ENCODE results near the gene PDSS1. TPM values are rescaled to one million over a fixed set of nuclear protein-coding genes. Genes with fewer than 3 reads are reported as not detected.
"Not testable (repeated sequence)": the region's sequence is repeated elsewhere in the genome, so short reads cannot be mapped to it uniquely, and the experiment has no call there.

The PDSS1 gene
- total RNA-seq, 5 donors from 2014 or later (not counting 1 experiment from before 2014, with no cell fraction given) = 2.1 to 6.2 (median 2.9) TPM

- no peak overlapping the region for H3K27ac ChIP-seq (ENCODE audit: low read length)
- H3K27me3 Mint-ChIP-seq = peaks cover 4 to 11% of the 10 kb centered on the region in 2 donors
- H3K36me3 ChIP-seq (ENCODE audit: control insufficient read depth in 2 of 2, extremely low read depth in 1 of 2, insufficient read depth in 1 of 2, low read length in 1 of 2) = no peaks in the 10 kb centered on the region
- H3K4me1 ChIP-seq (ENCODE audit: control insufficient read depth in 1 of 2, extremely low read depth in 1 of 2, insufficient read depth in 2 of 2, low read length in 2 of 2) = no peaks in the 10 kb centered on the region
- DNase-seq = no peak
- ChIA-PET POLR2A (no interaction called here), CTCF (no interaction called here)
- H3K27me3 ChIP-seq (replicated peaks in 1 of 2; ENCODE audit: control insufficient read depth in 2 of 2, extremely low read depth in 1 of 2, insufficient read depth in 2 of 2, low read length in 1 of 2) = peaks cover 0 to 2% of the 10 kb centered on the region in 2 experiments
- no peak for ATAC-seq (replicated peaks in 1 of 4)
- H3K36me3 Mint-ChIP-seq = peaks cover 5% of the 10 kb centered on the region
- H3K27ac Mint-ChIP-seq = no peak overlapping the region
- peaks cover 3% of the 10 kb centered on the region for H3K9me3 ChIP-seq
- peaks cover 2 to 11% (median 10%) of the 10 kb centered on the region in 3 donors for H3K9me3 Mint-ChIP-seq
- WGBS (ENCODE audit: insufficient coverage) = no CpG with 5 or more reads among the region's 2 CpGs
- H3K4me3 Mint-ChIP-seq = no peak overlapping the region
- peaks cover 0 to 6% (median 0%) of the 10 kb centered on the region in 3 donors for H3K4me1 Mint-ChIP-seq
- H3K4me3 ChIP-seq (ENCODE audit: control insufficient read depth in 1 of 2, extremely low read depth in 1 of 2, low read length in 1 of 2) = no peak overlapping the region
Observed at GRCh38 chr10:26662864-26663263, 34.6 kb upstream of the PDSS1 start.

GRCh38 chr10:26665080-26666048 is 32.1 kb upstream of the PDSS1 start:
- ATAC-seq (replicated peaks in 1 of 4) (no peak), DNase-seq (no peak)
- Mint-ChIP-seq H3K4me3 (no peak overlapping the region), H3K4me1 (peaks cover 0 to 6% (median 0%) of the 10 kb centered on the region in 3 donors), H3K36me3 (peaks cover 5% of the 10 kb centered on the region), H3K27ac (no peak overlapping the region), H3K27me3 (peaks cover 4 to 9% of the 10 kb centered on the region in 2 donors), H3K9me3 (peaks cover 2 to 9% (median 9%) of the 10 kb centered on the region in 3 donors)
- POLR2A ChIA-PET = no interaction called here
- WGBS (ENCODE audit: insufficient coverage) = 85% methylated on average over 2 of the region's 7 CpGs
- Histone ChIP-seq H3K9me3 (peaks cover 3% of the 10 kb centered on the region), H3K4me1 (ENCODE audit: control insufficient read depth in 1 of 2, extremely low read depth in 1 of 2, insufficient read depth in 2 of 2, low read length in 2 of 2) (no peaks in the 10 kb centered on the region), H3K36me3 (ENCODE audit: control insufficient read depth in 2 of 2, extremely low read depth in 1 of 2, insufficient read depth in 1 of 2, low read length in 1 of 2) (no peaks in the 10 kb centered on the region), H3K27me3 (replicated peaks in 1 of 2; ENCODE audit: control insufficient read depth in 2 of 2, extremely low read depth in 1 of 2, insufficient read depth in 2 of 2, low read length in 1 of 2) (peaks cover 0 to 2% of the 10 kb centered on the region in 2 experiments), H3K4me3 (ENCODE audit: control insufficient read depth in 1 of 2, extremely low read depth in 1 of 2, low read length in 1 of 2) (no peak overlapping the region), H3K27ac (ENCODE audit: low read length) (no peak overlapping the region)
- CTCF ChIA-PET = no interaction called here

DNA sequence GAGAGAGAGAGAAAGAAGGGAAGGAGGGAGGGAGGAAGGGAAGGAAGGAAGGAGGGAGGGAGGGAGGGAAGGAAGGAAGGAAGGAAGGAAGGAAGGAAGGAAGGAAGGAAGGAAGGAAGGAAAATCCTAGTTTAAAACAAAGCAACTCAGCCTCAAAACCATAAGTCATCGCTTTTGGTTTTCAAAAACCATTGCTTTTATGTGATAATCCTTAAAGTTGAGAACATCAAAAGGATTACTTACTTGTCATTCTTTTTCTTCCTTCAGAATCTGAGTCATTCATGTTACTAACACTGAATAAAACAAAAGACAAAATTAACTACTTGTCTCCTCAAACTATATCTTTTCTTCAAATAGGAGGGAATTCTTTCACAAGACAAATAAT is 21.6 kb upstream of the PDSS1 start:
- H3K9me3 ChIP-seq = no peaks in the 10 kb centered on the region
- no peaks in the 10 kb centered on the region for H3K36me3 Mint-ChIP-seq
- ChIA-PET CTCF (no interaction called here), POLR2A (no interaction called here)
- no CpG with 5 or more reads among the region's 1 CpG for WGBS (ENCODE audit: insufficient coverage)
- no peaks in the 10 kb centered on the region for H3K36me3 ChIP-seq (ENCODE audit: control insufficient read depth in 2 of 2, extremely low read depth in 1 of 2, insufficient read depth in 1 of 2, low read length in 1 of 2)
- H3K4me1 ChIP-seq (ENCODE audit: control insufficient read depth in 1 of 2, extremely low read depth in 1 of 2, insufficient read depth in 2 of 2, low read length in 2 of 2) = no peaks in the 10 kb centered on the region
- H3K4me1 Mint-ChIP-seq = peaks cover 0 to 2% (median 0%) of the 10 kb centered on the region in 3 donors
- H3K27me3 Mint-ChIP-seq = peaks cover 0 to 2% of the 10 kb centered on the region in 2 donors
- H3K4me3 Mint-ChIP-seq = no peak overlapping the region
- DNase-seq (no peak), ATAC-seq (replicated peaks in 1 of 4) (no peak)
- peaks cover 0 to 3% of the 10 kb centered on the region in 2 experiments for H3K27me3 ChIP-seq (replicated peaks in 1 of 2; ENCODE audit: control insufficient read depth in 2 of 2, extremely low read depth in 1 of 2, insufficient read depth in 2 of 2, low read length in 1 of 2)
- no peak overlapping the region for H3K4me3 ChIP-seq (ENCODE audit: control insufficient read depth in 1 of 2, extremely low read depth in 1 of 2, low read length in 1 of 2)
- H3K27ac Mint-ChIP-seq = peak overlapping the region in 1 of 2 donors; percentile 22
- no peaks in the 10 kb centered on the region for H3K9me3 Mint-ChIP-seq
- no peak overlapping the region for H3K27ac ChIP-seq (ENCODE audit: low read length)

- Histone ChIP-seq H3K27me3 (replicated peaks in 1 of 2; ENCODE audit: control insufficient read depth in 2 of 2, extremely low read depth in 1 of 2, insufficient read depth in 2 of 2, low read length in 1 of 2) (peaks cover 0 to 3% of the 10 kb centered on the region in 2 experiments), H3K4me3 (ENCODE audit: control insufficient read depth in 1 of 2, extremely low read depth in 1 of 2, low read length in 1 of 2) (no peak overlapping the region), H3K9me3 (no peaks in the 10 kb centered on the region), H3K4me1 (ENCODE audit: control insufficient read depth in 1 of 2, extremely low read depth in 1 of 2, insufficient read depth in 2 of 2, low read length in 2 of 2) (peaks cover 0 to 16% of the 10 kb centered on the region in 2 experiments), H3K36me3 (ENCODE audit: control insufficient read depth in 2 of 2, extremely low read depth in 1 of 2, insufficient read depth in 1 of 2, low read length in 1 of 2) (no peaks in the 10 kb centered on the region), H3K27ac (ENCODE audit: low read length) (no peak overlapping the region)
- ChIA-PET POLR2A (interaction anchor here in 1 of 2 donors (0.6 kb wide), 1 partner anchor 32 kb away, joined by 10 read pairs; no protein-coding TSS in a partner anchor), CTCF (interaction anchor here in 1 of 2 donors (0.8 to 1.2 kb wide), 3 partner anchors 46 to 346 kb away, joined by 3 to 4 read pairs (median 4); no protein-coding TSS in a partner anchor)
- Mint-ChIP-seq H3K27me3 (peaks cover 0 to 2% of the 10 kb centered on the region in 2 donors), H3K4me3 (no peak overlapping the region), H3K4me1 (peaks cover 25 to 28% (median 26%) of the 10 kb centered on the region in 3 donors), H3K36me3 (no peaks in the 10 kb centered on the region), H3K27ac (no peak overlapping the region), H3K9me3 (no peaks in the 10 kb centered on the region)
- DNase-seq (no peak), ATAC-seq (replicated peaks in 1 of 4) (no peak)
Observed at GRCh38 chr10:26679588-26679987, 17.9 kb upstream of the PDSS1 start.

- DNase-seq (no peak), ATAC-seq (replicated peaks in 1 of 4) (no peak)
- peaks cover 33 to 36% (median 35%) of the 10 kb centered on the region in 3 donors for H3K4me1 Mint-ChIP-seq
- POLR2A ChIA-PET = no interaction called here
- Histone ChIP-seq H3K9me3 (no peaks in the 10 kb centered on the region), H3K4me3 (ENCODE audit: control insufficient read depth in 1 of 2, extremely low read depth in 1 of 2, low read length in 1 of 2) (no peak overlapping the region), H3K36me3 (ENCODE audit: control insufficient read depth in 2 of 2, extremely low read depth in 1 of 2, insufficient read depth in 1 of 2, low read length in 1 of 2) (no peaks in the 10 kb centered on the region), H3K4me1 (ENCODE audit: control insufficient read depth in 1 of 2, extremely low read depth in 1 of 2, insufficient read depth in 2 of 2, low read length in 2 of 2) (peaks cover 0 to 16% of the 10 kb centered on the region in 2 experiments), H3K27ac (ENCODE audit: low read length) (no peak overlapping the region), H3K27me3 (replicated peaks in 1 of 2; ENCODE audit: control insufficient read depth in 2 of 2, extremely low read depth in 1 of 2, insufficient read depth in 2 of 2, low read length in 1 of 2) (peaks cover 0 to 3% of the 10 kb centered on the region in 2 experiments)
- peaks cover 0 to 2% of the 10 kb centered on the region in 2 donors for H3K27me3 Mint-ChIP-seq
- H3K9me3 Mint-ChIP-seq = no peaks in the 10 kb centered on the region
- no peak overlapping the region for H3K27ac Mint-ChIP-seq
- no CpG with 5 or more reads among the region's 1 CpG for WGBS (ENCODE audit: insufficient coverage)
- CTCF ChIA-PET = no interaction called here
- no peak overlapping the region for H3K4me3 Mint-ChIP-seq
- no peaks in the 10 kb centered on the region for H3K36me3 Mint-ChIP-seq
Observed at GRCh38 chr10:26681076-26681475, 16.4 kb upstream of the PDSS1 start.

DNA sequence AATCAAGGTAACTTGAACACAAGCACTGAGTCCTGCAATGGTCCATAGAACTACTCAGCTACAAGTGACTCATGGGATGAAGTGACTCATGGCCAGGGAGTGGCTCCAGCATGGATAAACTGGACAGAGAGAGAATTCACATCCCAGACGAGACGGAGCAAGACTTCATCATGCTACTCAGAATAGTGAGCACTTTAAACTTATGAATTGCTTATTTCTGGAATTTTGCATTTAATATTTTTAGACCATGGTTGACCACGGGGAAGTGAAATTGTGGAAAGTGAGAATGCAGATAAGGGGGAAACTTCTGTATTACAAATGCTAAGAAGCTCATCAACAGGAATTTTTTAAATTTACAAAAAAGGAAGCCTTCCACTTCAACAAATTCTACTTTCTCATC is 15.5 kb upstream of the PDSS1 start:
- H3K27me3 Mint-ChIP-seq; H3K27me3 ChIP-seq (replicated peaks in 1 of 2; ENCODE audit: control insufficient read depth in 2 of 2, extremely low read depth in 1 of 2, insufficient read depth in 2 of 2, low read length in 1 of 2); DNase-seq; H3K9me3 ChIP-seq; H3K36me3 Mint-ChIP-seq; POLR2A ChIA-PET; ATAC-seq (replicated peaks in 1 of 4); H3K36me3 ChIP-seq (ENCODE audit: control insufficient read depth in 2 of 2, extremely low read depth in 1 of 2, insufficient read depth in 1 of 2, low read length in 1 of 2); H3K4me3 ChIP-seq (ENCODE audit: control insufficient read depth in 1 of 2, extremely low read depth in 1 of 2, low read length in 1 of 2); H3K4me3 Mint-ChIP-seq; H3K9me3 Mint-ChIP-seq: not testable (repeated sequence)
- CTCF ChIA-PET = interaction anchor here (0.6 to 1.2 kb wide), 3 partner anchors 16 to 85 kb away, joined by 3 to 4 read pairs (median 3); no protein-coding TSS in a partner anchor
- H3K27ac Mint-ChIP-seq = peak overlapping the region; percentile 87 to 95
- H3K4me1 ChIP-seq (ENCODE audit: control insufficient read depth in 1 of 2, extremely low read depth in 1 of 2, insufficient read depth in 2 of 2, low read length in 2 of 2) = peaks cover 0 to 16% of the 10 kb centered on the region in 2 experiments
- WGBS (ENCODE audit: insufficient coverage) = no CpG with 5 or more reads among the region's 3 CpGs
- peaks cover 33 to 36% (median 34%) of the 10 kb centered on the region in 3 donors for H3K4me1 Mint-ChIP-seq
- peak overlapping the region; percentile 66 for H3K27ac ChIP-seq (ENCODE audit: low read length)
